Neural progenitor cell (in vitro differentiated cells): ENCODE data around the gene MINDY4B.

Experiments
- CTCF ChIP-seq: fragments of 200-600 bp; sonication (generic); IDR thresholded peaks from 2 replicates; pipeline ENCODE4 v1.5.1; 2017; ENCODE audit warnings: antibody characterized with exemption, mild to moderate bottlenecking
- EZH2 ChIP-seq: fragments of 200-600 bp; sonication (generic); IDR thresholded peaks from 2 replicates; pipeline ENCODE4 v1.6.1; 2017; ENCODE audit warnings: antibody characterized with exemption, mild to moderate bottlenecking, moderate library complexity

- TF ChIP-seq CTCF (no peak), EZH2 (no peak)
Measured at GRCh38 chr3:150861851-150862250, 43.4 kb downstream of the MINDY4B start.
